Panc1 (cell line): Measurements from ENCODE around the gene USP15. TPM values are rescaled to one million over a fixed set of nuclear protein-coding genes. Genes with fewer than 3 reads are reported as not detected.

Source experiments
- ATAC-seq: fragments of 200-7000 bp; cut with Tn5 transposase; 2 replicates; pipeline ENCODE4 v1.9.1; 2020; ENCODE audit warnings: mild to moderate bottlenecking, moderate library complexity
- BruUV-seq: library from RNA; stranded (reverse); fragments of 400-500 nt; replicated peaks from 2 replicates; lab custom pipeline; 2021; lab: Mats Ljungman, UMichigan
- CTCF ChIA-PET: fragments of 300-600 bp; sonication (Branson Sonifier 250); formaldehyde crosslinking; loops from one replicate; lab custom pipeline; 2022; ENCODE audit warnings: antibody characterized with exemption; lab: Charles Lee
- POLR2A ChIA-PET: fragments of 300-600 bp; sonication (Branson Sonifier 250); formaldehyde crosslinking; loops from one replicate; lab custom pipeline; 2022; ENCODE audit warnings: antibody characterized with exemption; lab: Charles Lee
- DNase-seq: peaks from one replicate; pipeline ENCODE4 v3.0.0-alpha.2; 2010; ENCODE audit warnings: low read depth, low spot score
- H3K27ac ChIP-seq: 2 replicates; pipeline ENCODE4 v1.5.1; 2011; ENCODE audit warnings: mild to moderate bottlenecking, low read length, inconsistent platforms
- H3K27me3 ChIP-seq: fragments of 200-500 bp; sonication (Bioruptor generic); 2 replicates; pipeline ENCODE4 v1.6.0; 2014; ENCODE audit warnings: low read length, inconsistent platforms; ENCODE audit not compliant: control insufficient read depth, insufficient read depth
- H3K36me3 ChIP-seq: fragments of 200-500 bp; sonication (Bioruptor generic); 2 replicates; pipeline ENCODE4 v1.5.1; 2014; ENCODE audit warnings: inconsistent platforms, mild to moderate bottlenecking, low read length, moderate library complexity; ENCODE audit not compliant: control insufficient read depth, insufficient read depth
- H3K4me1 ChIP-seq: 2 replicates; pipeline ENCODE4 v1.5.1; 2011; ENCODE audit warnings: inconsistent platforms, mild to moderate bottlenecking, low read length, moderate library complexity; ENCODE audit not compliant: control insufficient read depth, insufficient read depth
- H3K4me3 ChIP-seq, 2 experiments: 2 replicates each; pipeline ENCODE4 v1.5.1; 2011 to 2012; ENCODE audit warnings: low read depth in 2 of 2, low read length in 2 of 2, mild to moderate bottlenecking in 2 of 2, inconsistent platforms in 1 of 2, moderate library complexity in 1 of 2
- H3K9me3 ChIP-seq: fragments of 200-500 bp; sonication (Bioruptor generic); 2 replicates; pipeline ENCODE4 v1.5.1; 2014; ENCODE audit warnings: low read depth, mild to moderate bottlenecking, inconsistent platforms, low read length, moderate library complexity; ENCODE audit not compliant: control insufficient read depth, insufficient read depth
- CTCF ChIP-seq: fragments of 450-650 bp; IDR thresholded peaks from 2 replicates; pipeline ENCODE4 v1.5.1; 2017; ENCODE audit warnings: mild to moderate bottlenecking
- POLR2AphosphoS5 ChIP-seq: IDR thresholded peaks from 2 replicates; pipeline ENCODE4 v1.6.1; 2012; ENCODE audit warnings: mild to moderate bottlenecking, low read depth, low read length, moderate library complexity
- REST ChIP-seq, 2 experiments: IDR thresholded peaks; 2 replicates each; pipeline ENCODE4 v1.6.1; 2011 to 2012; ENCODE audit warnings: low read depth in 2 of 2, control low read depth in 1 of 2, low read length in 1 of 2, mild to moderate bottlenecking in 1 of 2, moderate library complexity in 1 of 2; ENCODE audit not compliant: insufficient read depth in 1 of 2
- SIN3A ChIP-seq: IDR thresholded peaks from 2 replicates; pipeline ENCODE4 v1.6.1; 2012; ENCODE audit warnings: low read depth, mild to moderate bottlenecking, low read length, moderate library complexity, borderline replicate concordance; ENCODE audit not compliant: insufficient read depth
- TCF7L2 ChIP-seq: IDR thresholded peaks from 2 replicates; pipeline ENCODE4 v1.6.1; 2011; ENCODE audit warnings: mild to moderate bottlenecking, low read depth, low read length, inconsistent platforms
- in situ Hi-C: cut with HindIII; loops from 2 replicates; pipeline ENCODE4 v1.10.0; 2016; ENCODE audit warnings: low sequenced_read_pairs, low pct_unique_long_range_greater_than_20kb
- intact Hi-C: fragments of 100-400 bp; cut with micrococcal nuclease; formaldehyde crosslinking; loops from one replicate; pipeline ENCODE4 v1.10.0; 2022; ENCODE audit not compliant: unreplicated experiment
- total RNA-seq: library from RNA; stranded (reverse); gene quantifications from one replicate; pipeline ENCODE4 v1.2.1, GENCODE V29; 2021; ENCODE audit not compliant: unreplicated experiment

USP15 gene
- total RNA-seq, 1 experiment from 2014 or later, result 35.4 TPM

- H3K4me1 ChIP-seq, result no peaks in the 10 kb centered on the region; the same call in 1 of the 2 replicates
- H3K27ac ChIP-seq, result no peak overlapping the region
- in situ Hi-C loops (no loop called here), intact Hi-C loops (no loop called here)
- ChIA-PET CTCF (no interaction called here), POLR2A (no interaction called here)
- no peak for DNase-seq
- peaks cover 2% of the 10 kb centered on the region; the same call in 1 of the 2 replicates for H3K36me3 ChIP-seq
- no peak overlapping the region for H3K4me3 ChIP-seq
- no peak for ATAC-seq
- no peak for TF ChIP-seq CTCF
- no peak for TF ChIP-seq TCF7L2
- TF ChIP-seq POLR2AphosphoS5, result no peak
- TF ChIP-seq REST (IDR thresholded peaks at IDR 0.05; ENCODE audit: insufficient read depth in 1 of 2, low read depth in 2 of 2, low read length in 1 of 2), result no peak
- TF ChIP-seq SIN3A, result no peak
- H3K9me3 ChIP-seq, result no peaks in the 10 kb centered on the region
- no peaks in the 10 kb centered on the region for H3K27me3 ChIP-seq
- no TSS peak for BruUV-seq
Observed at GRCh38 chr12:62313727-62314380, 53.6 kb downstream of the USP15 start.

GRCh38 chr12:62317017-62317416 lies 56.8 kb downstream of the USP15 start:
- CTCF ChIA-PET, result no interaction called here
- H3K4me1 ChIP-seq, result no peaks in the 10 kb centered on the region; the same call in 1 of the 2 replicates
- intact Hi-C loops (no loop called here), in situ Hi-C loops (no loop called here)
- H3K27ac ChIP-seq, result no peak overlapping the region
- BruUV-seq, result no TSS peak
- H3K4me3 ChIP-seq, result no peak overlapping the region
- no peak for ATAC-seq
- no peaks in the 10 kb centered on the region for H3K9me3 ChIP-seq
- POLR2A ChIA-PET, result no interaction called here
- no peaks in the 10 kb centered on the region for H3K27me3 ChIP-seq
- TF ChIP-seq TCF7L2 (no peak), CTCF (no peak), POLR2AphosphoS5 (no peak)
- DNase-seq, result no peak
- H3K36me3 ChIP-seq, result peaks cover 6% of the 10 kb centered on the region
